ENCODE data around the gene SDHA.
"Not testable (repeated sequence)": the region's sequence is repeated elsewhere in the genome, so short reads cannot be mapped to it uniquely, and the experiment has no call there.

SDHA gene

GRCh38 chr5:186091-187041 is 31.8 kb upstream of the SDHA start:
- no peak for DNase-seq

DNA sequence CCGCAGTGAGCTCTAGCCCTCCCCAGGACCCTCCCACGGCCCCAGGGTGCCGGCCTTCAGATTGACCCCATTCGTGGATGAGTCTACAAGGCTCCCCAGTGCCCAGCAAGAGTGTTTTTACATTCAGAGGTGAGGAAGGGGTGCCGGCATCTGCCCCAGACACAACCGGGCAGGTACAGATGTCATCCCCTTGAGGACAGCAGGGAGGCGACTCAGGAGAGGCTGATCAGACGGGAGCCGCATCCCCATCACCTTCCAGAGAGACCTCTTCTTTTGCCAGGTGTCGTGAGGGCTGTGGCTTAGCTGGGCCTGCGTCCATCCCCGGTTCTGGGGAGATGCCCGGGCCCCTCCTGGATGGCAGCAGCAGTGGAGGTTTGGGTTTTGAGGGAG is 31.1 kb upstream of the SDHA start:
- DNase-seq, result no peak

GRCh38 chr5:187617-188451 is 30.3 kb upstream of the SDHA start:
- DNase-seq, result no peak

DNA sequence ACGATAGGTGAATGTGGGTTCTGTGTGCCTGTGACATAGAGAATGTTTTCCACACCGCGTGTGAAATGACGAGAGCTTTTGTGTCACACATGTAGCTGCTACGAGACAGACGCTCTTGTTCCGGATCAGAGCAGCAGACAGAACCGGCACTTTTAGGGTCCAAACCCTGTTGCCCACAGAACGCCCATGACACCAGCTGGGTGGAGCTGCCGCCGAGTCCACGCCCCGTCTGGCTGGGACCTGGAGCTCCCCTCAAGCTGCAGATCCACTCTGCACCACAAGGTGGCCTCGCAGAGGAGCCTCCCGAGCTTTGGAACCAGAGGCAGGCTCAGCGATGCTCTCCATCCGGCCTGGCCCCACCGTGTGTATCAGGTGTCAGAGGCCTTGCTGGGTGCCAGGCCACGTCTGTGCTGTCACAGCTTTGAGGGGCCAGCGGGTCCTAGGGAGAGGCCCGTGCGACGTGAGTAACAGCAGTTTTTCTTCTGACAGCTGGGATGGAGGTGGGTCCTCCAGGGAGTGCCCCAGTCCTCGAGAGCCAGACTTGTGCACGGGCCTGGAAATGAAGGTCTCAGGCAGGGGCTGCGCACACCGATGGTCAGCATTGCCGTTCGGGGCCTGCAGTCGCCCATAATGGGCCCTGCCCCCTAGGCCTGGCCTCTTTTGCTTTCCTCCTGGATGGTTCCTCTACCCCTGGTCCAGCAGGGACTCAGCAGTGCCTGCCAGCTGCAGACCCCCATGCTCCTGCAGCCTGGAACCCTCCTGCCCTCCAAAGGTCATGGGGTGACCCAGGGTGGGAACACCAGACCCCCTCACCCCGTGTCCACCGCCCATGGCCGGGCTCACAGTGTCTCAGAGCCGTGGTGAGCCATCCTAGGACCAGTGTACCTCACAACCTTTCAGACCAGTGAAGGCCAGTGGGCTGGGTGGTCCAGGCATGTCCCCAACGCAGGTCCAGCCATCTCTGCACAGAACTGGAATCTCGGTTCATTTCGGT is 29.3 kb upstream of the SDHA start:
- peak; percentile 56 to 84 (median 78) for DNase-seq

GRCh38 chr5:189486-189885 is 28.6 kb upstream of the SDHA start:
- no peak for DNase-seq

- no peak for DNase-seq
Observed at GRCh38 chr5:189976-190365, 28.1 kb upstream of the SDHA start.

DNA sequence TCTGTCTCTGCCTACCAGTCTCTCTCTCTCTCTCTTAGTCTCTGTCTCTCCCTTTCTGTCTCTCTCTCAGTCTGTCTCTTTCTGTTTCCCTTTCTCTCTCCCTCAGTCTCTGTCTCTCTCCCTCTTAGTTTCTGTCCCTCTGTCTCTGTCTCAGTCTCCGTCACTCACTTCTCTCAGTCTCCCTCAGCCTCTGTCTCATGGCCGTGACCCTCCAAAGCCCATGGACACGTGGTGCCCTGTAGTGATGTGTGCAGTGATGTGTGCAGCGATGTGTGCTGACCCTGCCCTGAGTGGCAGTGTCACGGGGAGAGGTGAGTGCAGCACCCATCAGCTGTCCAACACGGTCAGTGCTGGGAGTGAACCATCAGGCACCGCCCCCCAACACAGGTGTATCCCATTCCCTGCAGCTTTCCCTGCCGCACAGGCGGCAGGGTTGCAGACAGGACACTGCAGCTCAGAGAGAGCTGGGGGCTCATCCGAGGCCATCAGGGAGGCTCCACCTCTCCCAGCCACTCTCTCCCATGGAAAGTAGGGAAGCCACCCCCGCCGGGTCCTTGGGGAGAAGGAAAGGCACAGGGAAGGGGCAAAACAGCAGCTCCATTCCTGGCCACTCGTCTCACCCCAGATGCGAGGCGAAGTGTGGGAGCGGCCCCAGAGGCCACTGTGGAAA is 27.6 kb upstream of the SDHA start:
- no peak for DNase-seq

- peak in 1 of 4 experiments; percentile 27 for DNase-seq
Observed at GRCh38 chr5:191036-191948, 26.8 kb upstream of the SDHA start, which contains the start of gene LRRC14B. TSS of gene LRRC14B (plus strand) at chr5:191495. CDS start at chr5:191539, 44 bp downstream.

GRCh38 chr5:191949-192690 is 26.0 kb upstream of the SDHA start:
- no peak for DNase-seq

DNA sequence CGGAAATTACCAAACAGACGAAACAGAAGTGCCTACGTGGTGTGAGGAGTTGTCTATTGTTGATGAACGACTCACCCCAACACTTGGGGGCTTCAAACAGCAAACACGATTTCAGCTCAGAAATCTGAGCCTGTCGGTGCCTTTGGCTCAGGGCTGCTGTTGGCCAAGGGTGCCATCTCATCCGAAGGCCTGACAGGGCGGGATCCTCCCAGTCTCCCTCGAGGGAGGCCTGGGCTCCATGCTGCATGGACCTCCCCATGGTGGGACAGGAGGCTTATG is 25.5 kb upstream of the SDHA start:
- no peak for DNase-seq

DNA sequence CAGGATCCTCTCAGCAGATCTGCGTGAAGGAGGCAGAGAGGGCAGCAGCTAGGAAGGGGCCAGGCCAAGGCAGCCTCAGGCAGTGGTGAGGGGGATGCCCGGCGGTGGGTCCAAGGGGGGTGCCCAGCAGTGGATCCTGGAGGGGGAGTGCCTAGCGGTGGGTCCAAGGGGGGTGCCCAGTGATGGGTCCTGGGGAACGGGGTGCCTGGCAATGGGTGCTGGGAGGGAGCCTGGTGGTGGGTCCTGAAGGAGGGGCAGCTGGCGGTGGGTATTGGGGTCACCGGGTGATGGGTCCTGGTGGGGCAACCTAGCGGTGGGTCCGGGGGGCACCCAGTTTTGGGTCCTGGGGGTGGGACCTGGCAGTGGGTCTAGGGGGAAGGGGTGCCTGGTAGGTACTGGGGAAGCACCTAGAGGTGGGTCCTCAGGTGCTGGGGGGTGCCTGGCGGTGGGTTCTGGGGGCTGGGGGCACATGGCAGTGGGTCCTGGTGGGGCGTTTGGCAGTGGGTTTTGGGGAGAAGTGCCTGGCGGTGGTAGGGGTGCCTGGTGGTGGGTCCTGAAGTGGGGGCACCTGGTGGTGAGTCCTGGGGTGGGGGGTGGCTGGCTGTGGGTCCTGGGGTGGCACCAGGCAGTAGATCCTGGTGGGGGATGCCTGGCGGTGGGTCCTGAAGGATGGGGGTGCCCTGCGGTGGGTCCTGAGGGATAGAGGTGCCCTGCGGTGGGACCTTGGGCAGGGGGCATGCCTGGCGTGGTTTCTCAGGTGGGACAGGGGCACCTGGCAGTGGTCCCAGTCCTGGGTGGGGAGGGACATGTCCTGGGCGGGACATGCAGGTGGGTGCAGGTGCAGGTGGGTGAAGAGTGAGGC is 24.9 kb upstream of the SDHA start:
- no peak for DNase-seq

DNA sequence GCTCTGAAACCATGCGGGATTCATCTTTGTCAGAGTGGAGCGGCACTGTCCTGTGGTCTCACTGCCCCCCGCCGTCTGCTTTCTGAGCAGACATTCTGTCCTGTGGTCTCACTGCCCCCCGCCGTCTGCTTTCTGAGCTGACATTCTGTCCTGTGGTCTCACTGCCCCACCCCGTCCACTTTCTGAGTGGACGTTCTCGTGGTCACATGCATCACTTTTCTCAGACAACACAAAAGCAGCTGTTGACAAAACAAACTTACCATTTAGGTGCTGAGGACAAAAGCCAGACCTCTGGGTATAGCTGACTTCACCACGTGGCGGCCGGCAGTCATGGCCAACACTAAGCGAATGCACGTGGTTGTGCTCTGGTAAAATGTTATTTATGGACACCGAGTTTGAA is 24.0 kb upstream of the SDHA start:
- DNase-seq, result no peak

DNA sequence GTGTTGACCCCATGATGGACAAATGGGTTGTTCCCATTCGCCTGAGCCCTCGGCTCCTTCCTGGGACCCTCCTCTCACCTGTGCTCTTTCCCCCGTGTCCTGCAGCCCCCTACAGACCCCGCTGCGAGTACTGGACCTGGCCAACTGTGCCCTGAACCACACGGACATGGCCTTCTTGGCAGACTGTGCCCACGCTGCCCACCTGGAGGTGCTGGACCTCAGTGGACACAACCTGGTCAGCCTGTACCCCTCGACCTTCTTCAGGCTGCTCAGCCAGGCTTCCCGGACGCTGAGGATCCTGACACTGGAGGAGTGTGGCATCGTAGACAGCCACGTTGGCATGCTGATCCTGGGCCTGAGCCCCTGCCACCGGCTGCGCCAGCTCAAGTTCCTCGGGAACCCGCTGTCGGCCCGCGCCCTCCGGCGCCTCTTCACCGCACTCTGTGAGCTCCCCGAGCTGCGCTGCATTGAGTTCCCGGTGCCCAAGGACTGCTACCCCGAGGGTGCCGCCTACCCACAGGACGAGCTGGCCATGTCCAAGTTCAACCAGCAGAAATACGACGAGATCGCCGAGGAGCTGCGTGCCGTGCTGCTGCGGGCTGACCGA is 23.4 kb upstream of the SDHA start:
- no peak for DNase-seq

GRCh38 chr5:195401-196160 is 22.5 kb upstream of the SDHA start:
- DNase-seq, result no peak

GRCh38 chr5:196350-196749 is 21.8 kb upstream of the SDHA start:
- no peak for DNase-seq

DNA sequence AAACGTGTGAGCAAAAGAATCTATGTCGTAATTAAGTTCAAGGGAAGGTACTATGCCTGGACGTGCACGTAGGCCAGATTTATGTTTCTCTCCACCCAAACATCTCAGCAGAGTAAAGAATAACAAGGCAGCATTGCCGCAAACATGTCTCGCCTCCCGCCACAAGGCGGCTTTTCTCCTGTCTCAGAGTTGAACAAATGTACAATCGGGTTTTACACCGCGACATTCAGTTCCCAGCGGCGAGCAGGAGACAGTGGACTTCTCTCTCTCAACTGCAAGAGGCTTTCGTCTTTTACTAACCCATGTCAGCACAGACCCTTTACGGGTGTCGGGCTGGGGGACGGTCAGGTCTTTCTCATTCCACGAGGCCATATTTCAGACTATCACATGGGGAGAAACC is 21.1 kb upstream of the SDHA start:
- DNase-seq, result not testable (repeated sequence)

GRCh38 chr5:197892-198489 is 20.1 kb upstream of the SDHA start:
- no peak for DNase-seq
